Measurements from ENCODE around the gene TAS1R3. TPM values are rescaled to one million over a fixed set of nuclear protein-coding genes. Genes with fewer than 3 reads are reported as not detected.

The TAS1R3 gene
- total RNA-seq, 4 donors from 2014 or later: 0.13 to 0.57 (median 0.30) TPM

GRCh38 chr1:1284221-1285101, 46.6 kb upstream of the TAS1R3 start:
- intact Hi-C loops (cut with DNase I): no loop called here

GRCh38 chr1:1285102-1285571, 45.9 kb upstream of the TAS1R3 start:
- Histone ChIP-seq H3K4me3 (no peak overlapping the region), H3K4me1 (peaks cover 9 to 34% (median 10%) of the 10 kb centered on the region in 3 donors), H3K27ac (no peak overlapping the region), H3K9me3 (no peaks in the 10 kb centered on the region), H3K27me3 (peaks cover 0 to 41% (median 0%) of the 10 kb centered on the region in 4 donors), H3K36me3 (no peaks in the 10 kb centered on the region)
- DNase-seq: no peak
- TF ChIP-seq CTCF (IDR thresholded peaks at IDR 0.05) (no peak), POLR2A (IDR thresholded peaks at IDR 0.05) (no peak)
- 86% methylated on average over 12 of the region's 22 CpGs; no CpG with 5 or more reads in 1 of the 2 donors for WGBS, 2 donors
- intact Hi-C loops (cut with DNase I): no loop called here

More at GRCh38 chr1:1284221-1285101, 46.6 kb upstream of the TAS1R3 start:
- H3K36me3 ChIP-seq: no peaks in the 10 kb centered on the region
- no peak for DNase-seq
- H3K9me3 ChIP-seq: no peaks in the 10 kb centered on the region
- H3K27me3 ChIP-seq: peaks cover 0 to 39% (median 0%) of the 10 kb centered on the region in 4 donors
- no peak overlapping the region for H3K27ac ChIP-seq
- TF ChIP-seq CTCF (IDR thresholded peaks at IDR 0.05) (no peak), POLR2A (IDR thresholded peaks at IDR 0.05) (no peak)
- H3K4me3 ChIP-seq: no peak overlapping the region
- peaks cover 9 to 34% (median 10%) of the 10 kb centered on the region in 3 donors for H3K4me1 ChIP-seq
- WGBS, 2 donors: 70% methylated on average over 5 of the region's 32 CpGs; no CpG with 5 or more reads in 1 of the 2 donors

GRCh38 chr1:1285611-1286311, 45.3 kb upstream of the TAS1R3 start:
- Histone ChIP-seq H3K4me3 (no peak overlapping the region), H3K9me3 (no peaks in the 10 kb centered on the region), H3K27ac (no peak overlapping the region), H3K4me1 (peaks cover 10 to 40% (median 10%) of the 10 kb centered on the region in 3 donors), H3K36me3 (no peaks in the 10 kb centered on the region), H3K27me3 (peaks cover 0 to 44% (median 0%) of the 10 kb centered on the region in 4 donors)
- 53% methylated on average over 3 of the region's 37 CpGs; no CpG with 5 or more reads in 1 of the 2 donors for WGBS, 2 donors
- DNase-seq: no peak
- intact Hi-C loops (cut with DNase I): no loop called here
- TF ChIP-seq POLR2A (IDR thresholded peaks at IDR 0.05) (no peak), CTCF (IDR thresholded peaks at IDR 0.05) (no peak)

- DNase-seq: no peak
- H3K9me3 ChIP-seq: no peaks in the 10 kb centered on the region
- H3K4me1 ChIP-seq: peaks cover 15 to 43% (median 16%) of the 10 kb centered on the region in 3 donors
- 20 to 50% methylated on average over 1 to 2 of the region's 50 CpGs for WGBS, 2 donors
- no peaks in the 10 kb centered on the region for H3K36me3 ChIP-seq
- intact Hi-C loops (cut with DNase I): no loop called here
- H3K27me3 ChIP-seq: peaks cover 0 to 44% (median 0%) of the 10 kb centered on the region in 4 donors
- no peak overlapping the region for H3K4me3 ChIP-seq
- no peak for TF ChIP-seq CTCF (IDR thresholded peaks at IDR 0.05)
- no peak for TF ChIP-seq POLR2A (IDR thresholded peaks at IDR 0.05)
- no peak overlapping the region for H3K27ac ChIP-seq
These were observed 44.5 kb upstream of the TAS1R3 start for GRCh38 chr1:1286313-1287261.
